CD14-positive monocyte (primary cell): ENCODE data around the gene ARHGEF7. TPM values are rescaled to one million over a fixed set of nuclear protein-coding genes. Genes with fewer than 3 reads are reported as not detected.

Experiments
- DNase-seq, 3 donors: peaks; one replicate each; pipeline ENCODE4 v3.0.0-alpha.2; 2011 to 2022
- H2AFZ ChIP-seq: 2 replicates; pipeline ENCODE4 v1.6.0; 2012; ENCODE audit warnings: mild to moderate bottlenecking, low read depth, low read length, inconsistent platforms; ENCODE audit not compliant: insufficient read depth, poor library complexity, severe bottlenecking
- H3K27ac ChIP-seq, 2 donors: 1 replicate in 1 of 2; 2 replicates in 1 of 2; pipeline ENCODE4 v1.5.1; 2012 to 2013; ENCODE audit warnings: low read length in 2 of 2, control low read depth in 1 of 2, inconsistent platforms in 1 of 2, low read depth in 1 of 2, mild to moderate bottlenecking in 1 of 2
- H3K27me3 ChIP-seq, 2 donors: one replicate each; pipeline versions ENCODE4 v1.6.0 to v1.6.1; 2011 to 2013; ENCODE audit warnings: low read length in 2 of 2; ENCODE audit not compliant: control insufficient read depth in 2 of 2, insufficient read depth in 2 of 2
- H3K36me3 ChIP-seq, 2 donors: replicated peaks in 1 of 2; 1 replicate in 1 of 2; 2 replicates in 1 of 2; pipeline versions ENCODE4 v1.5.1 to v1.6.1; 2012 to 2013; ENCODE audit warnings: low read length in 2 of 2, control low read depth in 1 of 2, inconsistent platforms in 1 of 2, mild to moderate bottlenecking in 1 of 2; ENCODE audit not compliant: insufficient read depth in 2 of 2, control insufficient read depth in 1 of 2
- H3K4me1 ChIP-seq, 2 donors: 1 replicate in 1 of 2; 2 replicates in 1 of 2; pipeline versions ENCODE4 v1.5.1 to v1.6.1; 2012 to 2013; ENCODE audit warnings: low read length in 2 of 2, control low read depth in 1 of 2, inconsistent platforms in 1 of 2, mild to moderate bottlenecking in 1 of 2, moderate library complexity in 1 of 2; ENCODE audit not compliant: insufficient read depth in 2 of 2, control insufficient read depth in 1 of 2
- H3K4me2 ChIP-seq: replicated peaks from 2 replicates; pipeline ENCODE3; 2012; ENCODE audit warnings: low read length, moderate library complexity, mild to moderate bottlenecking; ENCODE audit not compliant: poor library complexity, severe bottlenecking; ENCODE audit errors: extremely low read depth
- H3K4me3 ChIP-seq, 3 experiments: fragments of 200-600 bp in 1 of 3; sonication (generic) in 1 of 3; replicated peaks in 1 of 3; 1 replicate in 2 of 3; 2 replicates in 1 of 3; pipeline ENCODE4 v1.5.1; 2011 to 2013; ENCODE audit warnings: low read length in 3 of 3, mild to moderate bottlenecking in 3 of 3, control low read depth in 2 of 3, low read depth in 2 of 3, inconsistent platforms in 1 of 3, moderate library complexity in 1 of 3
- H3K79me2 ChIP-seq: 2 replicates; pipeline ENCODE4 v1.6.0; 2012; ENCODE audit warnings: mild to moderate bottlenecking, control low read depth, inconsistent platforms, low read length, moderate library complexity; ENCODE audit not compliant: insufficient read depth
- H3K9ac ChIP-seq: 2 replicates; pipeline ENCODE4 v1.6.0; 2017; ENCODE audit warnings: low read length, mild to moderate bottlenecking; ENCODE audit not compliant: insufficient read depth, poor library complexity, severe bottlenecking
- H3K9me3 ChIP-seq, 2 donors: replicated peaks in 1 of 2; 1 replicate in 1 of 2; 2 replicates in 1 of 2; pipeline versions ENCODE4 v1.5.1 to v1.6.1; 2012 to 2013; ENCODE audit warnings: low read length in 2 of 2, control low read depth in 1 of 2; ENCODE audit not compliant: control insufficient read depth in 1 of 2, insufficient read depth in 1 of 2
- H4K20me1 ChIP-seq: 2 replicates; pipeline ENCODE4 v1.6.0; 2012; ENCODE audit warnings: mild to moderate bottlenecking, low read length, control low read depth, moderate library complexity; ENCODE audit not compliant: insufficient read depth
- H3K27ac Mint-ChIP-seq, 7 donors: one replicate each; pipeline ENCODE4 v1.8.0; 2020; ENCODE audit warnings: mild to moderate bottlenecking in 7 of 7, mixed read lengths in 7 of 7, moderate library complexity in 6 of 7, inconsistent platforms in 2 of 7
- H3K27me3 Mint-ChIP-seq, 3 donors: one replicate each; pipeline ENCODE4 v1.8.0; 2021 to 2022; ENCODE audit warnings: low read depth in 3 of 3, mild to moderate bottlenecking in 3 of 3, mixed read lengths in 3 of 3, moderate library complexity in 3 of 3, inconsistent platforms in 1 of 3
- H3K36me3 Mint-ChIP-seq, 2 donors: one replicate each; pipeline ENCODE4 v1.8.0; 2020; ENCODE audit warnings: mixed read lengths in 2 of 2, inconsistent platforms in 1 of 2, mild to moderate bottlenecking in 1 of 2
- H3K4me1 Mint-ChIP-seq: one replicate; pipeline ENCODE4 v1.8.0; 2020; ENCODE audit warnings: mild to moderate bottlenecking, mixed read lengths
- H3K4me3 Mint-ChIP-seq, 2 donors: one replicate each; pipeline ENCODE4 v1.8.0; 2020; ENCODE audit warnings: mild to moderate bottlenecking in 2 of 2, mixed read lengths in 2 of 2, moderate library complexity in 1 of 2
- H3K9me3 Mint-ChIP-seq, 7 donors: one replicate each; pipeline ENCODE4 v1.8.0; 2020 to 2022; ENCODE audit warnings: mixed read lengths in 7 of 7, mild to moderate bottlenecking in 6 of 7, moderate library complexity in 6 of 7, inconsistent platforms in 2 of 7
- CTCF ChIP-seq: fragments of 200-600 bp; IDR thresholded peaks from one replicate; pipeline ENCODE4 v1.8.0; 2022; ENCODE audit warnings: antibody characterized with exemption, mild to moderate bottlenecking
- WGBS: methylation state at CpG from one replicate; pipeline ENCODE4 v1.1.5; 2013; ENCODE audit warnings: missing lambda C conversion rate; ENCODE audit not compliant: insufficient coverage; 5-methylcytosine and 5-hydroxymethylcytosine counted together
- intact Hi-C, 2 donors: fragments of 100-400 bp; cut with micrococcal nuclease; formaldehyde crosslinking; loops; one replicate each; pipeline versions ENCODE4 v1.15.0 to v1.15.1; 2023
- polyA plus RNA-seq, 3 donors: library from polyadenylated mRNA; depleted of rRNA in 1 of 3; unstranded in 2 of 3; stranded (reverse) in 1 of 3; fragments of 300-500 nt in 2 of 3; fragments of >200 nt in 1 of 3; fragmentation: Illumina TruSeq in 2 of 3; gene quantifications; 1 replicate in 2 of 3; 2 replicates in 1 of 3; pipeline ENCODE4 v1.2.3, GENCODE V29; 2012 to 2021

Gene ARHGEF7
- polyA plus RNA-seq, 3 donors = 4.6 to 29.0 (median 6.1) TPM

- H3K27ac Mint-ChIP-seq = peak overlapping the region in 1 of 7 donors; percentile 55
Observed at GRCh38 chr13:111255228-111255790, 140.2 kb downstream of the ARHGEF7 start.

GRCh38 chr13:111256458-111256857 lies 141.3 kb downstream of the ARHGEF7 start:
- TF ChIP-seq CTCF = no peak
- no peak overlapping the region for H3K4me2 ChIP-seq
- no peak overlapping the region for H2AFZ ChIP-seq
- H3K4me3 ChIP-seq = no peak overlapping the region
- no peak overlapping the region for H3K27ac ChIP-seq
- H3K9ac ChIP-seq = no peak overlapping the region
- no peaks in the 10 kb centered on the region for H3K4me1 Mint-ChIP-seq
- no peaks in the 10 kb centered on the region for H3K79me2 ChIP-seq
- H3K36me3 ChIP-seq = peaks cover 40 to 73% of the 10 kb centered on the region in 2 donors
- no peak overlapping the region for H3K27ac Mint-ChIP-seq
- H3K9me3 ChIP-seq = peaks cover 55 to 57% of the 10 kb centered on the region in 2 donors
- no peak overlapping the region for H3K4me3 Mint-ChIP-seq
- H4K20me1 ChIP-seq = no peaks in the 10 kb centered on the region
- peaks cover 53 to 71% of the 10 kb centered on the region in 2 donors for H3K36me3 Mint-ChIP-seq
- H3K9me3 Mint-ChIP-seq = peaks cover 33 to 50% (median 37%) of the 10 kb centered on the region in 7 donors
- no peaks in the 10 kb centered on the region for H3K4me1 ChIP-seq
- DNase-seq = no peak
- intact Hi-C loops = no loop called here
- 100% methylated on average over 8 of the region's 8 CpGs for WGBS
- H3K27me3 ChIP-seq = no peaks in the 10 kb centered on the region
- peaks cover 0 to 3% (median 0%) of the 10 kb centered on the region in 3 donors for H3K27me3 Mint-ChIP-seq

More at GRCh38 chr13:111255228-111255790, 140.2 kb downstream of the ARHGEF7 start:
- no peak overlapping the region for H3K4me3 Mint-ChIP-seq
- H3K36me3 ChIP-seq = peaks cover 50 to 85% of the 10 kb centered on the region in 2 donors
- intact Hi-C loops = no loop called here
- H3K79me2 ChIP-seq = no peaks in the 10 kb centered on the region
- H3K36me3 Mint-ChIP-seq = peaks cover 65 to 83% of the 10 kb centered on the region in 2 donors
- H3K4me3 ChIP-seq = no peak overlapping the region
- H2AFZ ChIP-seq = no peak overlapping the region
- H3K27ac ChIP-seq = no peak overlapping the region
- H3K4me1 Mint-ChIP-seq = no peaks in the 10 kb centered on the region
- no peaks in the 10 kb centered on the region for H4K20me1 ChIP-seq
- no peak overlapping the region for H3K9ac ChIP-seq
- peaks cover 0 to 3% (median 0%) of the 10 kb centered on the region in 3 donors for H3K27me3 Mint-ChIP-seq
- TF ChIP-seq CTCF = no peak
- peaks cover 38 to 53% (median 42%) of the 10 kb centered on the region in 7 donors for H3K9me3 Mint-ChIP-seq
- peaks cover 57 to 60% of the 10 kb centered on the region in 2 donors for H3K9me3 ChIP-seq
- H3K4me1 ChIP-seq = no peaks in the 10 kb centered on the region
- no peak overlapping the region for H3K4me2 ChIP-seq
- DNase-seq = no peak
- no peaks in the 10 kb centered on the region for H3K27me3 ChIP-seq
- 99% methylated on average over 7 of the region's 10 CpGs for WGBS
